Measurements from ENCODE around the gene FGG. TPM values are rescaled to one million over a fixed set of nuclear protein-coding genes. Genes with fewer than 3 reads are reported as not detected.

Gene FGG
- total and polyA plus RNA-seq, 2 of the 13 experiments (the other 11 are each of a cell fraction or from before 2014, with no cell fraction given), result 1,037 to 2,423 TPM

GRCh38 chr4:154612472-154613414 is at the start of gene FGG (continued):
- TF ChIP-seq RNF219 (CRISPR knock-in tag; IDR thresholded peaks at IDR 0.05) (no peak), MYC (CRISPR knock-in tag; IDR thresholded peaks at IDR 0.05; ENCODE audit: borderline replicate concordance) (no peak), ZNF280D (CRISPR knock-in tag; IDR thresholded peaks at IDR 0.05) (no peak), ZNF737 (CRISPR knock-in tag; IDR thresholded peaks at IDR 0.05; ENCODE audit: borderline replicate concordance) (no peak), TCF7 (IDR thresholded peaks at IDR 0.05; ENCODE audit: low read depth) (peak; percentile 46), ZNF12 (CRISPR knock-in tag; IDR thresholded peaks at IDR 0.05) (no peak), MXD1 (CRISPR knock-in tag; IDR thresholded peaks at IDR 0.05) (no peak), ZFP41 (CRISPR knock-in tag; IDR thresholded peaks at IDR 0.05; ENCODE audit: borderline replicate concordance) (no peak), ZNF670 (CRISPR knock-in tag; IDR thresholded peaks at IDR 0.05; ENCODE audit: borderline replicate concordance) (no peak), ZNF550 (CRISPR knock-in tag; IDR thresholded peaks at IDR 0.05; ENCODE audit: borderline replicate concordance) (no peak), U2AF2 (IDR thresholded peaks at IDR 0.05; ENCODE audit: low read depth, low read length) (no peak), ZNF674 (CRISPR knock-in tag; IDR thresholded peaks at IDR 0.05; ENCODE audit: low read depth) (no peak), MBNL3 (CRISPR knock-in tag; conservative IDR thresholded peaks at IDR 0.05) (no peak), SRY (CRISPR knock-in tag; IDR thresholded peaks at IDR 0.05) (no peak), SIX4 (CRISPR knock-in tag; IDR thresholded peaks at IDR 0.05) (peak; percentile 63; the same call in 1 of the 2 replicates), HNRNPUL1 (IDR thresholded peaks at IDR 0.05; ENCODE audit: low read depth, low read length) (no peak), DNMT3B (CRISPR knock-in tag; conservative IDR thresholded peaks at IDR 0.05) (no peak), ZNF3 (CRISPR knock-in tag; IDR thresholded peaks at IDR 0.05) (peak; percentile 22; the same call in 1 of the 2 replicates), ZNF292 (CRISPR knock-in tag; IDR thresholded peaks at IDR 0.05; ENCODE audit: borderline replicate concordance, low read depth) (no peak), ZNF44 (CRISPR knock-in tag; IDR thresholded peaks at IDR 0.05) (no peak), HOXA3 (CRISPR knock-in tag; IDR thresholded peaks at IDR 0.05) (peak; percentile 48; the same call in 1 of the 2 replicates), KDM3A (CRISPR knock-in tag; IDR thresholded peaks at IDR 0.05; ENCODE audit: low read depth) (no peak), ZMAT3 (CRISPR knock-in tag; conservative IDR thresholded peaks at IDR 0.05) (no peak), ISL2 (CRISPR knock-in tag; IDR thresholded peaks at IDR 0.05) (peak; percentile 90)
- TF ChIP-seq, protein P1, sequence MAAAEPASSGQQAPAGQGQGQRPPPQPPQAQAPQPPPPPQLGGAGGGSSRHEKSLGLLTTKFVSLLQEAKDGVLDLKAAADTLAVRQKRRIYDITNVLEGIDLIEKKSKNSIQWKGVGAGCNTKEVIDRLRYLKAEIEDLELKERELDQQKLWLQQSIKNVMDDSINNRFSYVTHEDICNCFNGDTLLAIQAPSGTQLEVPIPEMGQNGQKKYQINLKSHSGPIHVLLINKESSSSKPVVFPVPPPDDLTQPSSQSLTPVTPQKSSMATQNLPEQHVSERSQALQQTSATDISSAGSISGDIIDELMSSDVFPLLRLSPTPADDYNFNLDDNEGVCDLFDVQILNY (CRISPR knock-in tag; conservative IDR thresholded peaks at IDR 0.05), result no peak

All from HepG2 (cell line).